ENCODE measurements around the gene ONECUT1. TPM values are rescaled to one million over a fixed set of nuclear protein-coding genes. Genes with fewer than 3 reads are reported as not detected.

ONECUT1 gene
- total RNA-seq, 1 donor from 2014 or later: not detected

DNA sequence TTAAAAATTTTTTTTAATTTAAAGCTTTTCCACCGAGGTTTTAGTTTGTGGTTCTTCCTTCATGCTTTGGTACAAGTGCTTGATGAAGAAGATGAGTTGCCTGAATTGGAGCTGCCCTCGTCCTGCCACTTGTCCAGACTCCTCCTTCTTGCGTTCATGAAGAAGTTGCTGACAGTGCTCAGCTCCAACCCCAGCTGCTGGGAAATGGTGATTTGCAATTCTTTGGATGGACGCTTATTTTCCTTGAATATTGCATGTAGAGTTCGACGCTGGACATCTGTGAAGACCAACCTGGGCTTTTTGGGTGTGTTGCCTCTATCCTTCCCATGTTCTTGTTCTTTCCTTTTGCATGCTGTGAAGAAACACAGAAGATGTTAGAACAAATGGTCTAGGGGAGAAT is 32.6 kb downstream of the ONECUT1 start:
- peaks cover 58% of the 10 kb centered on the region for H3K27me3 Mint-ChIP-seq (ENCODE audit: unreplicated experiment)
- no peak for DNase-seq (ENCODE audit: extremely low spot score, unreplicated experiment)
- no peaks in the 10 kb centered on the region for H3K36me3 Mint-ChIP-seq (ENCODE audit: unreplicated experiment)
- no peak overlapping the region for H3K27ac Mint-ChIP-seq (ENCODE audit: unreplicated experiment)
- H3K4me3 Mint-ChIP-seq (ENCODE audit: unreplicated experiment): no peak overlapping the region
- no peak for TF ChIP-seq CTCF (IDR thresholded peaks at IDR 0.05)
- H3K9me3 Mint-ChIP-seq (ENCODE audit: unreplicated experiment): no peaks in the 10 kb centered on the region
- H3K4me1 Mint-ChIP-seq (ENCODE audit: unreplicated experiment): no peaks in the 10 kb centered on the region

- Mint-ChIP-seq H3K36me3 (ENCODE audit: unreplicated experiment) (no peaks in the 10 kb centered on the region), H3K27ac (ENCODE audit: unreplicated experiment) (no peak overlapping the region), H3K27me3 (ENCODE audit: unreplicated experiment) (peaks cover 61% of the 10 kb centered on the region), H3K9me3 (ENCODE audit: unreplicated experiment) (no peaks in the 10 kb centered on the region), H3K4me1 (ENCODE audit: unreplicated experiment) (no peaks in the 10 kb centered on the region), H3K4me3 (ENCODE audit: unreplicated experiment) (no peak overlapping the region)
- no peak for TF ChIP-seq CTCF (IDR thresholded peaks at IDR 0.05)
- no peak for DNase-seq (ENCODE audit: extremely low spot score, unreplicated experiment)
These were observed 38.6 kb downstream of the ONECUT1 start for GRCh38 chr15:52751522-52751921.

DNA sequence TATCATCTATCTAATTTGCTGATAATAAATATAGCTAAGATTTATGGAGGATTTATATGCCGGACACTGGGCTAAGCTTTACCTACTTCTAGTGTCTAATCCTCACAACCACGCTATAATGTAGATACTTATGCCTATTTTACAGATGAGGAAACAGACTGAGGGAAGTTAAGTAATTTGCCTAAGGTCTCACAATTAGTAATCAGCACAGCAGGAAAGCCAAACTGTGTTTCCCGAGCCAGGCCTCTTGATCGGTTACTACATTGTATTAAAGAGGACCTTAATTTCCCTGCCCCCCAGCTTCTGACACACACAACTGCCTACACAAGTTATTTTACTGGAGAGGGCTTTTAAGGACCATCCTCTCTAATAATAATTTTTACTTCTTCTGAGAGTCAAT is 40.9 kb downstream of the ONECUT1 start:
- Mint-ChIP-seq H3K9me3 (ENCODE audit: unreplicated experiment) (no peaks in the 10 kb centered on the region), H3K27ac (ENCODE audit: unreplicated experiment) (no peak overlapping the region), H3K4me3 (ENCODE audit: unreplicated experiment) (no peak overlapping the region), H3K27me3 (ENCODE audit: unreplicated experiment) (peaks cover 56% of the 10 kb centered on the region), H3K4me1 (ENCODE audit: unreplicated experiment) (no peaks in the 10 kb centered on the region), H3K36me3 (ENCODE audit: unreplicated experiment) (no peaks in the 10 kb centered on the region)
- no peak for TF ChIP-seq CTCF (IDR thresholded peaks at IDR 0.05)
- DNase-seq (ENCODE audit: extremely low spot score, unreplicated experiment): no peak

DNA sequence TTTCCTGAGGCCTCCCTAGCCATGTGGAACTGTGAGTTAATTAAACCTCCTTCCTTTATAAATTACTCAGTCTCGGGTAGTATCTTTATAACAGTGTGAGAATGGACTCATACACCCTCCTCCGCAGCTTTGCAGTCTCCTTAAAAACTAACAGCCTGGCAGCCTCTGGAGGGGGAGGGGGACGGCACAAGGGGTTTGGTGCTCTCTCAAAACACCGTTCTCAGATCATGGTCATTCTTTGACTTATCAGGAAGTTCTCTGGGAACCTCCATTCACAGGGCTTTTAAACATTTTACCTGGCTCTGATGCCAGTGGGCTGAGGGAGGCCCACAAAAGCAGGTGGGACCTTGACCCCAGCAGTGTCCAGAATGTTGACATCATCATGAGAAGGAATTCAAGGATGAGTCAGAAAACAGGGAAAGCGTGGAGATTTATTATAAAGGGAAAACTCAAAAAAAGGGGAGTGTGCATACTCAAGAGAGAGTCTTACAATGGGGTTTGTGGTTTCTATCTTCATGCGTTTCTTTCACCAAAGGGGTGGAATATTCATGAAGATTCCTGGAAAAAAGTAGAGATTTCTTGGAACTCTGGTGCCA is 43.9 kb downstream of the ONECUT1 start:
- Mint-ChIP-seq H3K27me3 (ENCODE audit: unreplicated experiment) (peaks cover 38% of the 10 kb centered on the region), H3K27ac (ENCODE audit: unreplicated experiment) (no peak overlapping the region), H3K4me3 (ENCODE audit: unreplicated experiment) (no peak overlapping the region), H3K4me1 (ENCODE audit: unreplicated experiment) (no peaks in the 10 kb centered on the region), H3K9me3 (ENCODE audit: unreplicated experiment) (no peaks in the 10 kb centered on the region), H3K36me3 (ENCODE audit: unreplicated experiment) (no peaks in the 10 kb centered on the region)
- no peak for TF ChIP-seq CTCF (IDR thresholded peaks at IDR 0.05)
- DNase-seq (ENCODE audit: extremely low spot score, unreplicated experiment): no peak

- H3K9me3 Mint-ChIP-seq (ENCODE audit: unreplicated experiment): no peaks in the 10 kb centered on the region
These were observed 44.6 kb downstream of the ONECUT1 start for GRCh38 chr15:52745326-52746161.

More at GRCh38 chr15:52745326-52746161, 44.6 kb downstream of the ONECUT1 start:
- Mint-ChIP-seq H3K36me3 (ENCODE audit: unreplicated experiment) (no peaks in the 10 kb centered on the region), H3K27me3 (ENCODE audit: unreplicated experiment) (peaks cover 31% of the 10 kb centered on the region), H3K4me3 (ENCODE audit: unreplicated experiment) (no peak overlapping the region), H3K4me1 (ENCODE audit: unreplicated experiment) (no peaks in the 10 kb centered on the region), H3K27ac (ENCODE audit: unreplicated experiment) (no peak overlapping the region)
- no peak for TF ChIP-seq CTCF (IDR thresholded peaks at IDR 0.05)
- DNase-seq (ENCODE audit: extremely low spot score, unreplicated experiment): no peak
